ENCODE measurements around the gene INIP. TPM values are rescaled to one million over a fixed set of nuclear protein-coding genes. Genes with fewer than 3 reads are reported as not detected.

Gene INIP
- total RNA-seq, 2 donors from 2014 or later, result 16.1 to 19.3 TPM

GRCh38 chr9:112647596-112647995, 70.3 kb downstream of the INIP start:
- Mint-ChIP-seq H3K4me3 (no peak overlapping the region), H3K36me3 (ENCODE audit: low read depth) (peaks cover 58% of the 10 kb centered on the region), H3K27ac (no peak overlapping the region), H3K9me3 (peaks cover 16% of the 10 kb centered on the region), H3K4me1 (no peaks in the 10 kb centered on the region), H3K27me3 (ENCODE audit: insufficient read depth) (no peaks in the 10 kb centered on the region)
- H3K9me3 ChIP-seq (ENCODE audit: control insufficient read depth, low read length), result peaks cover 29% of the 10 kb centered on the region
- 89 to 92% methylated on average over 3 of the region's 3 CpGs for WGBS, 2 experiments (ENCODE audit: insufficient coverage in 1 of 2, insufficient read length in 1 of 2)
- H3K36me3 ChIP-seq (ENCODE audit: control insufficient read depth, insufficient read depth, low read length), result peaks cover 30% of the 10 kb centered on the region
- no peak for DNase-seq
- no peak overlapping the region for H3K9ac ChIP-seq (ENCODE audit: extremely low read depth, low read length, poor library complexity, severe bottlenecking)
- H3K27ac ChIP-seq (ENCODE audit: low read depth, low read length), result no peak overlapping the region
- no peak for TF ChIP-seq CTCF (conservative IDR thresholded peaks at IDR 0.05)
- H3K27me3 ChIP-seq (ENCODE audit: control insufficient read depth, insufficient read depth, low read length, poor library complexity, severe bottlenecking), result no peaks in the 10 kb centered on the region
- no peak overlapping the region for H3K4me3 ChIP-seq (ENCODE audit: low read length)
- no peaks in the 10 kb centered on the region for H3K4me1 ChIP-seq (ENCODE audit: control insufficient read depth, insufficient read depth, low read length)

DNA sequence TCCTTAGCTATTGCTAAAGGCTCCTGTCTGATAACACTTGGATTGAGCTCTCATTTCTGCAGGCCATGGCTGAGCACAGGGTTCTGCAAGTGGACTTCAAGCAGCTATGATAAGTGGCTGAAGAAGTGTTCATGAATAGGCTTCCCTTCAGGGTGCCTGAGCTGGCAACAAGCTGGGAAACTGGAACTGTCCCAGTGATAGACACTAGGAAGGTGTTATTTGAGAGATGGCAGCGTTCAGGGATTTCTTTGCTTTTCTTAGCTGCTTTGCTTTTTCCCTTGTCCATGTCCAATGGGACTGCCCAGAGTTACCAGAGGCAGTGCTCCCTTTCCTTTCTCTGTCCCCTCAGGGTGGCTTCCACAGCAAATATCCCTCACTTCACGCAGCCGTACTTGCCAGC, 75.8 kb downstream of the INIP start:
- TF ChIP-seq CTCF (conservative IDR thresholded peaks at IDR 0.05), result no peak
- Mint-ChIP-seq H3K27ac (no peak overlapping the region), H3K9me3 (peaks cover 25% of the 10 kb centered on the region), H3K27me3 (ENCODE audit: insufficient read depth) (no peaks in the 10 kb centered on the region), H3K4me3 (no peak overlapping the region), H3K4me1 (peaks cover 8% of the 10 kb centered on the region), H3K36me3 (ENCODE audit: low read depth) (peaks cover 47% of the 10 kb centered on the region)
- Histone ChIP-seq H3K27me3 (ENCODE audit: control insufficient read depth, insufficient read depth, low read length, poor library complexity, severe bottlenecking) (no peaks in the 10 kb centered on the region), H3K4me3 (ENCODE audit: low read length) (no peak overlapping the region), H3K4me1 (ENCODE audit: control insufficient read depth, insufficient read depth, low read length) (no peaks in the 10 kb centered on the region), H3K36me3 (ENCODE audit: control insufficient read depth, insufficient read depth, low read length) (peaks cover 14% of the 10 kb centered on the region), H3K9me3 (ENCODE audit: control insufficient read depth, low read length) (peaks cover 30% of the 10 kb centered on the region), H3K9ac (ENCODE audit: extremely low read depth, low read length, poor library complexity, severe bottlenecking) (no peak overlapping the region), H3K27ac (ENCODE audit: low read depth, low read length) (no peak overlapping the region)
- DNase-seq, result peak; percentile 50
- 82 to 90% methylated on average over 3 of the region's 3 CpGs for WGBS, 2 experiments (ENCODE audit: insufficient coverage in 1 of 2, insufficient read length in 1 of 2)

DNA sequence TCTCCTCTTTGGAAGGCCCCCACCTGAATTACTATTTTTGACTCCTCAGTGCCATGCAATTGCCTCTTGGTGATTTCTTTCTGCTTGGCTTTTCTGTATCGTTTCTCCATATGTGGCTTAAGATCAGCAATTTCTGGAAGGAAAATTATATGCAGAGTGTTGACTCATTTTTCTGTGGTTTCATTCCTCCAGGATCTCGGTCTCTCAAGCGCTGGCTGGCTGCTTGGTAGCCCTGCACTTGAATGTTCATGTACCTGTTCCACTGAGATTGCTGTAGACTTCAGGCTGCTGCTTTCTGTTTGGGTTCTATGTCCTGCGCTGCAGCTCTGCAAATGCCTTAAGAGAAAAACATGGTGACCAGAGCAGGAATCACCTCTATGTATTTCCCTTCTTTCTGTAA, 77.6 kb downstream of the INIP start:
- H3K27me3 ChIP-seq (ENCODE audit: control insufficient read depth, insufficient read depth, low read length, poor library complexity, severe bottlenecking), result no peaks in the 10 kb centered on the region
- no peak overlapping the region for H3K4me3 Mint-ChIP-seq
- H3K9ac ChIP-seq (ENCODE audit: extremely low read depth, low read length, poor library complexity, severe bottlenecking), result no peak overlapping the region
- TF ChIP-seq CTCF (conservative IDR thresholded peaks at IDR 0.05), result no peak
- WGBS, 2 experiments (ENCODE audit: insufficient coverage in 1 of 2, insufficient read length in 1 of 2), result 93 to 98% methylated on average over 4 of the region's 4 CpGs
- no peak overlapping the region for H3K4me3 ChIP-seq (ENCODE audit: low read length)
- H3K4me1 Mint-ChIP-seq, result peaks cover 8% of the 10 kb centered on the region
- peaks cover 33% of the 10 kb centered on the region for H3K36me3 Mint-ChIP-seq (ENCODE audit: low read depth)
- H3K27ac Mint-ChIP-seq, result no peak overlapping the region
- peaks cover 4% of the 10 kb centered on the region for H3K36me3 ChIP-seq (ENCODE audit: control insufficient read depth, insufficient read depth, low read length)
- H3K9me3 ChIP-seq (ENCODE audit: control insufficient read depth, low read length), result peaks cover 30% of the 10 kb centered on the region
- no peak for DNase-seq
- H3K4me1 ChIP-seq (ENCODE audit: control insufficient read depth, insufficient read depth, low read length), result no peaks in the 10 kb centered on the region
- no peaks in the 10 kb centered on the region for H3K27me3 Mint-ChIP-seq (ENCODE audit: insufficient read depth)
- H3K27ac ChIP-seq (ENCODE audit: low read depth, low read length), result no peak overlapping the region
- H3K9me3 Mint-ChIP-seq, result peaks cover 25% of the 10 kb centered on the region

Other genes with a start within 250 kb of the INIP start
- gene KIAA1958, start 231.3 kb downstream of the INIP start, total RNA-seq, result 10 to 100 TPM; 44.6 to 50.9 TPM
- gene SNX30, start 32.6 kb upstream of the INIP start, total RNA-seq, result 10 to 100 TPM; 11.8 to 14.8 TPM
- gene SLC46A2, start 172.8 kb upstream of the INIP start, total RNA-seq, result not detected